Measurements from ENCODE around the gene MFSD6.

Gene MFSD6

DNA sequence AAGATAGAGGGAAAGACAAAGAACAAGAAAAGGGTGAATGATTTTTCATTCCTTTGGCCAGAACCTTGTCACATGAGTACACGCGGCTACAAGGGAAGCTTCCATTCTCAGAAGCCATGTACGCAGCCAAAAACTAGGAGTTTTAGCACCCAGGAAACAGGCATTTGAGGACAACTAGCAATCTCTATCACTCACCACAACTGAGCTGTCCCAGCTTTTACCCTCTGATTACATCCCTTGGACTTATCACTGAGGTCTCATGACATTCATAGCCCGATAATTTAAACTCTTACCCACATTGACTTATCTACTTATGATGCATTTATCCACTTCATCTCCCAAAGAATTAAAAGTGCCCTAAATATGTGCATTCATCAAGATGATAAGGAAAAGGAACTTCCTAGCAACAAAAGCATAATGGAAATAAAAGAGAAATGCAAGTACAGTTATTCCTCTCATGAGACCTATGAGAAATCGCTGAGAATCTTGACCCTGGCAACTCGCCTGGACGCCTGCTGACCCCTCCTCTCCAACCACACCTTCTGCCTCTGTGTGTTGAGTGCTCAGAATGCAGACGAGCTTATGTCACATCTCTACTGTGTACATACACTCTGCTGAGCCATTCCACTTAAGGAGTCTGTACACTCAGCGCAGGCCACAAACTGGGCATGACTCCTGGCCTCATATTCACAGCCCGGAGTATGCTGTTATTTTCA, 28.7 kb upstream of the MFSD6 start:
- peak; percentile 41 for DNase-seq (ENCODE audit: low read depth)
- no peak overlapping the region for H3K4me3 ChIP-seq (replicated peaks; ENCODE audit: low read depth, low read length)
- TF ChIP-seq, protein P1, sequence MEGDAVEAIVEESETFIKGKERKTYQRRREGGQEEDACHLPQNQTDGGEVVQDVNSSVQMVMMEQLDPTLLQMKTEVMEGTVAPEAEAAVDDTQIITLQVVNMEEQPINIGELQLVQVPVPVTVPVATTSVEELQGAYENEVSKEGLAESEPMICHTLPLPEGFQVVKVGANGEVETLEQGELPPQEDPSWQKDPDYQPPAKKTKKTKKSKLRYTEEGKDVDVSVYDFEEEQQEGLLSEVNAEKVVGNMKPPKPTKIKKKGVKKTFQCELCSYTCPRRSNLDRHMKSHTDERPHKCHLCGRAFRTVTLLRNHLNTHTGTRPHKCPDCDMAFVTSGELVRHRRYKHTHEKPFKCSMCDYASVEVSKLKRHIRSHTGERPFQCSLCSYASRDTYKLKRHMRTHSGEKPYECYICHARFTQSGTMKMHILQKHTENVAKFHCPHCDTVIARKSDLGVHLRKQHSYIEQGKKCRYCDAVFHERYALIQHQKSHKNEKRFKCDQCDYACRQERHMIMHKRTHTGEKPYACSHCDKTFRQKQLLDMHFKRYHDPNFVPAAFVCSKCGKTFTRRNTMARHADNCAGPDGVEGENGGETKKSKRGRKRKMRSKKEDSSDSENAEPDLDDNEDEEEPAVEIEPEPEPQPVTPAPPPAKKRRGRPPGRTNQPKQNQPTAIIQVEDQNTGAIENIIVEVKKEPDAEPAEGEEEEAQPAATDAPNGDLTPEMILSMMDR (IDR thresholded peaks at IDR 0.05; ENCODE audit: low read length, missing control alignments) = no peak

DNA sequence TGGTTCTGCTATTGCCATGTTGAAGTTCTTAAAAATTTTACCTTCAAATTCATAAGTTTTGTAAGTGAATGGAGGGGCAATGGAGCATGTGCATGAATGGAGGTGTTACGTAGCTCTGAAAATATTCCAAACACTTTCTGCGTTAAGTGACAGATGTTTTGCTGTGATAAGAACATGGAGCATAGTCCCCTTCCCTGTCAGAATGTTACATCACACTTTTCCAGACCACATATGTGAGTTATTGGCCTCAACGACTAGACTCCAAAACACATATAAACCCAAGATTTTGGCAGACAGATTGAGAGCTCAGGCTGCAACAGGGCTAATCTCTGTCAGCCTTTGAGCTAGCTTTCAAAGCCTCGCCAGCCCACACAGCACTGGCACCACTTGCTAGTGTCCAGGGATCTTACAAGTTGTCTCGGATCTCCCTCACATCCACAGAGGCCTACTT, 27.2 kb upstream of the MFSD6 start:
- DNase-seq (ENCODE audit: low read depth) = no peak
- H3K4me3 ChIP-seq (replicated peaks; ENCODE audit: low read depth, low read length) = no peak overlapping the region
- TF ChIP-seq, protein P1 (IDR thresholded peaks at IDR 0.05; ENCODE audit: low read length, missing control alignments) = no peak

DNA sequence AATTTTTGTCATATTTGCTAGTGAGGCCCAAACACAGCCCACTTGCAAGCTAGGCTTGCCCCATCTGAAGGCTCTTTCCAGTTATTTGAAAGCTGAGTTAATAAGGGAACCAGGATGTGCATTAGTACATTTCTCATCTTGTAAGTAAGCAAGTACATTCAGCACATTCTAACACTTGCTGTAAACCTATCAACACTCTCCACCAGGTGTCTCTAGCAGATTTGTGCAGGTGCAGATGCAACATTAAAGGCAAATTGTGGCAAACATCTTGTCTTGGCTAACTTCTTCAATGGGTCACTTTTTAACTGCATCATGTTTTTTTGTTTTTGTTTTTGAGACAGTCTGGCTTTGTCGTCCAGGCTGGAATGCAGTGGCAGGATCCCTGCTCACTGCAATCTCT, 25.3 kb upstream of the MFSD6 start:
- peak; percentile 73 for DNase-seq (ENCODE audit: low read depth)
- TF ChIP-seq, protein P1 (IDR thresholded peaks at IDR 0.05; ENCODE audit: low read length, missing control alignments) = peak; percentile 47
- no peak overlapping the region for H3K4me3 ChIP-seq (replicated peaks; ENCODE audit: low read depth, low read length)

DNA sequence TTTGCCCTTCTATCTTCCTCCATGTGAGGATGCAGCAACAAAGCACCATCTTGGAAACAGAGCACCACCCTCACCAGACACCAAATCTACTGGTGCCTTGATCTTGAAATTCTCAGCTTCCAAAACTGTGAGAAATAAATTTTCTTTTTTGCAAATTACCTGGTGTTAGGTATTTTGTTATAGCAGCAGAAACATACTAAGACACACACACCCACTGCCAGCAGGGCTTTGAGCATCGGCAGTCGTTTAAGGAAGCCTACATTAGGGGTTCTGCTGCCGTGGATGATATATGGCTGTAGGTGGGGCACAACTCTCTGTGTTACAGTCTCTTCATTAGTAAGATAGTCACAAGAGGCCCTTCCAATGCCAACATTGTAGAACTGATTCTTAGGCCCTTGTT, 20.7 kb upstream of the MFSD6 start:
- TF ChIP-seq, protein P1 (IDR thresholded peaks at IDR 0.05; ENCODE audit: low read length, missing control alignments) = no peak
- DNase-seq (ENCODE audit: low read depth) = no peak

DNA sequence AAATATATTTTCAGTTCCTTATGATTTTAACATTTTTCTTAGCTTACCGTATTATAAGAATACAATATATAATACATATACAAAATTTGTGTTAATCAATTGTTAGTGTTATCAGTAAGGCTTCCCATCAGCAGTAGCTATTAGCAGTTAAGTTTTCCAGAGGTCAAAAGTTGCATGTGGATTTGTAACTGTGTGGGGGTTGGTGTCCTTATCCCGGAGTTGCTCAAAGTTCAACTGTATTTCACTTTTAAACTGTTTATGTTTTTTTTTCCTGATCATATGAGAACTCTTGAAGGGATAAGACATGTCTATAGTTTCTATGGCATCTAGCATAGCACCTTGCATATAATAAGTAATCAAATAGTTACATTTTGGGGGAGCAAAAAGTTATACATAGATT, 11.9 kb upstream of the MFSD6 start:
- TF ChIP-seq, protein P1 (IDR thresholded peaks at IDR 0.05; ENCODE audit: low read length, missing control alignments) = no peak
- no peak overlapping the region for H3K4me3 ChIP-seq (replicated peaks; ENCODE audit: low read depth, low read length)
- DNase-seq (ENCODE audit: low read depth) = no peak

More for the DNA sequence above, 20.7 kb upstream of the MFSD6 start:
- H3K4me3 ChIP-seq (replicated peaks; ENCODE audit: low read depth, low read length) = no peak overlapping the region

DNA sequence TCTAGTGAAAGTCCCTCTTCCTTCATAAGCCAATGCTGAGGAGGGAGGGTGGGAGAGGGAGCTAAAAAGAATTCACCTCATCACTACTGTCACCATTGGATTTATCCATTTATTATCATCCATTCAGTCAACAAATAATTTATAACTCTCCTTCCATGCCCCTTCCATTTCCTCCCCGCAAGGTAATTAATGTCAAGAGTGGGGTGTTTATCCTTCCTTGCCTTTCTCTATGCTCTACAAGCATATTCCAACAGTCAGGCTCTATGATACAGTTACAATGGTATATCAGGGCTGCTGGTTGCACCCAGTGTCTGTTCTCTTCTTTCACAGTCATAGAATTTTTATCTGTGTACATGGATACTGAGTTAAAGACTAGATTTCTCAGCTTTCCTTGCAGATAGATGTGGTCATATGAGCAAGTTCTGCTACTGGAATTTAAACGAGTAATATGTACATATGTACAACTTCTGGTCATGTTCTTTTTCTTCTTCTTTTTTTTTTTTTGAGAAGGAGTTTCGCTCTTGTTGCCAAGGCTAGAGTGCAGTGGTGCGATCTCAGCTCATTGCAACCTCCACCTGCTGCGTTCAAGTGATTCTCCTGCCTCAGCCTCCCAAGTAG, 5.1 kb upstream of the MFSD6 start:
- no peak for DNase-seq (ENCODE audit: low read depth)
- TF ChIP-seq, protein P1 (IDR thresholded peaks at IDR 0.05; ENCODE audit: low read length, missing control alignments) = no peak
- no peak overlapping the region for H3K4me3 ChIP-seq (replicated peaks; ENCODE audit: low read depth, low read length)
